Stimulated activated CD8-positive, alpha-beta memory T cell treated with anti-CD3 and anti-CD28 coated beads, Interleukin-15, amount 100 ng/mL, for 4 hours (primary cell): Measurements from ENCODE around the gene ADCY2.
"Not testable (repeated sequence)": the region's sequence is repeated elsewhere in the genome, so short reads cannot be mapped to it uniquely, and the experiment has no call there.

ENCODE experiments used
- DNase-seq, 2 donors: peaks; one replicate each; pipeline ENCODE4 v3.0.0-alpha.2; 2020; ENCODE audit warnings: low read depth in 2 of 2

ADCY2 gene

GRCh38 chr5:7395432-7395946 lies 449 bp upstream of the ADCY2 start:
- no peak for DNase-seq

- no peak for DNase-seq
Observed at GRCh38 chr5:7396713-7397454, 946 bp downstream of the ADCY2 start.

- no peak for DNase-seq
Observed at GRCh38 chr5:7397937-7398336, 2.0 kb downstream of the ADCY2 start.

GRCh38 chr5:7398596-7399280 lies 2.8 kb downstream of the ADCY2 start:
- no peak for DNase-seq

- DNase-seq: no peak
Observed at GRCh38 chr5:7405277-7405676, 9.3 kb downstream of the ADCY2 start.

- no peak for DNase-seq
Observed at GRCh38 chr5:7410936-7411511, 15.1 kb downstream of the ADCY2 start.

- DNase-seq: no peak
Observed at GRCh38 chr5:7412409-7412808, 16.5 kb downstream of the ADCY2 start.

GRCh38 chr5:7415123-7415522 lies 19.2 kb downstream of the ADCY2 start:
- no peak for DNase-seq

GRCh38 chr5:7415587-7416535 lies 19.9 kb downstream of the ADCY2 start:
- no peak for DNase-seq

- DNase-seq: no peak
Observed at GRCh38 chr5:7418276-7418675, 22.3 kb downstream of the ADCY2 start.

- DNase-seq: no peak
Observed at GRCh38 chr5:7419367-7419766, 23.4 kb downstream of the ADCY2 start.

GRCh38 chr5:7419846-7420245 lies 23.9 kb downstream of the ADCY2 start:
- no peak for DNase-seq

- DNase-seq: no peak
Observed at GRCh38 chr5:7420510-7421280, 24.8 kb downstream of the ADCY2 start.

GRCh38 chr5:7422316-7423106 lies 26.6 kb downstream of the ADCY2 start:
- no peak for DNase-seq

GRCh38 chr5:7423231-7423630 lies 27.3 kb downstream of the ADCY2 start:
- DNase-seq: not testable (repeated sequence)

- no peak for DNase-seq
Observed at GRCh38 chr5:7425830-7426229, 29.9 kb downstream of the ADCY2 start.

- DNase-seq: no peak
Observed at GRCh38 chr5:7426284-7426683, 30.3 kb downstream of the ADCY2 start.

- no peak for DNase-seq
Observed at GRCh38 chr5:7434914-7435313, 39.0 kb downstream of the ADCY2 start.

- no peak for DNase-seq
Observed at GRCh38 chr5:7435503-7435902, 39.6 kb downstream of the ADCY2 start.

GRCh38 chr5:7436521-7436920 lies 40.6 kb downstream of the ADCY2 start:
- DNase-seq: no peak
